ENCODE results near the gene PIEZO1. TPM values are rescaled to one million over a fixed set of nuclear protein-coding genes. Genes with fewer than 3 reads are reported as not detected.
A peak's percentile ranks its signal among the peaks of the same experiment; 100 is the strongest.

Gene PIEZO1
- total and polyA plus RNA-seq, 9 of the 15 experiments (the other 6 are each of a cell fraction or from before 2014, with no cell fraction given) = 3.6 to 432 (median 131) TPM

- peak; percentile 9; the same call in 1 of the 2 replicates for TF ChIP-seq BHLHE40 (IDR thresholded peaks at IDR 0.05; ENCODE audit: low read length)
- 0 out of 2 replicates have a peak, but pooled peaks have one; percentile 25 for TF ChIP-seq MYC (IDR thresholded peaks at IDR 0.05; ENCODE audit: low read depth, low read length)
- no peak for TF ChIP-seq MYC (CRISPR knock-in tag; IDR thresholded peaks at IDR 0.05; ENCODE audit: borderline replicate concordance, low read depth)
- 0 out of 2 replicates have a peak, but pooled peaks have one; percentile 78 for TF ChIP-seq HDGF (IDR thresholded peaks at IDR 0.05)
- TF ChIP-seq MAZ (CRISPR knock-in tag; conservative IDR thresholded peaks at IDR 0.05 in 1 of 2, IDR thresholded peaks at IDR 0.05 in 1 of 2) = peak in 1 of 2 experiments; percentile 37; a peak in 2 of 4 replicates
- TF ChIP-seq ESRRA (IDR thresholded peaks at IDR 0.05; ENCODE audit: borderline replicate concordance, low read depth) = peak; percentile 33; the same call in 1 of the 2 replicates
- no peak for TF ChIP-seq TEAD2 (tag; IDR thresholded peaks at IDR 0.05)
- no peak for TF ChIP-seq GATA2 (CRISPR knock-in tag; IDR thresholded peaks at IDR 0.05)
- TF ChIP-seq ZBTB2 (IDR thresholded peaks at IDR 0.05) = 0 out of 2 replicates have a peak, but pooled peaks have one; percentile 32
- TF ChIP-seq KLF16 (IDR thresholded peaks at IDR 0.05) = peak; percentile 56; the same call in 1 of the 2 replicates
- peak; percentile 21 for TF ChIP-seq TBP (optimal IDR thresholded peaks at IDR 0.05; ENCODE audit: low read depth, low read length)
- TF ChIP-seq ARID4B (CRISPR knock-in tag; IDR thresholded peaks at IDR 0.05) = 0 out of 2 replicates have a peak, but pooled peaks have one; percentile 18
- TF ChIP-seq CREM (IDR thresholded peaks at IDR 0.05; ENCODE audit: low read depth) = peak; percentile 18; the same call in 1 of the 2 replicates
- peak in 1 of 2 experiments; percentile 66; a peak in 1 of 4 replicates for TF ChIP-seq TEAD1 (CRISPR knock-in tag; IDR thresholded peaks at IDR 0.05)
- TF ChIP-seq MXI1 (IDR thresholded peaks at IDR 0.05; ENCODE audit: low read depth, low read length) = no peak
- no peak for TF ChIP-seq NKRF (IDR thresholded peaks at IDR 0.05; ENCODE audit: borderline replicate concordance)
- TF ChIP-seq TAF7 (tag; IDR thresholded peaks at IDR 0.05) = no peak
- no peak for TF ChIP-seq MEIS2 (IDR thresholded peaks at IDR 0.05; ENCODE audit: partially characterized antibody)
- TF ChIP-seq POLR2G (IDR thresholded peaks at IDR 0.05; ENCODE audit: low read depth, low read length) = peak; percentile 46
Measured at GRCh38 chr16:88743693-88744576, 41.1 kb downstream of the PIEZO1 start (continued).
